Measurements from ENCODE around the gene KCNJ4. TPM values are rescaled to one million over a fixed set of nuclear protein-coding genes. Genes with fewer than 3 reads are reported as not detected.

KCNJ4 gene
- total and polyA plus RNA-seq, 10 of the 15 experiments (the other 5 are each of a cell fraction or from before 2014, with no cell fraction given), result not detected

DNA sequence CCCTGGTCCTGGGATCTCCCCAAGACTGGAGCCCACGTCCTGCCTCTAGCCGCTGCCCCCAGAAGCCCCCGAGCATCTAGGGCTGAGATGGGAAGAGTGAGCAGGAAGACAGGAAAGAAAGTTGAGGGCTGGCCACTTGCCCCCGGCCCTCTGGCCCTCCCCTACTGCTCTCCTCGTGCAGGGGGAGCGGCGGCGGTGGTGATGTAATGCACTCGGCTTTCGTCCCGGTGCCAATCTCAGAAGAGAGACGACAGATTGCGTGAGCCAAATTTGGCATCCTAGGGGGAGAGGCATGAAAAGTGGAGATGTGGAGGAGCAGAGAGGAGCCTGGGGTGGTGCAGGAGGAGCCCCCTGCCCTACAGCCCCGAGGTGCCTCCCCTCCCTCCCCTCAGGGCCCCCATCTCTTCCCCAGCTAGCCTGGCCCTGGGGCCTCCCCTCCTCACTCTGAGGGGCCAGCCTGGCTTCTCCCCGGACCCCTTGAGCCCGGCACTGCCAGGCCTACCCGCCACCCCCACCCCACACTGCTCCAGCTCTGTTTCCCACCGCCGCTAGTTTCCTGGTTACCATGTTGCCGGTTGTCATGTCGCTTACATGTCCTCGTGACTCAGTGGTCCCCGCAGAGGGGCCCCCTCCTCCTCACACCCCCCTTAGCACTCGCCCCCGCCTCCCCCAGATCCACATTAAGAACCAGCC lies 2.5 kb downstream of the KCNJ4 start:
- ChIA-PET CTCF (interaction anchor here (0.6 kb wide), 1 partner anchor 126 kb away, joined by 3 read pairs; no protein-coding TSS in a partner anchor), SMC1A (ENCODE audit: uncharacterized antibody, unreplicated experiment) (no interaction called here), POLR2A (no interaction called here), RAD21 (ENCODE audit: unreplicated experiment) (interaction anchor here (0.6 to 0.7 kb wide), 3 partner anchors 25 to 177 kb away, joined by 3 to 5 read pairs (median 3); no protein-coding TSS in a partner anchor)
- Histone ChIP-seq H3K4me3 (no peak overlapping the region), H3K27ac (ENCODE audit: control insufficient read depth, insufficient read depth) (no peak overlapping the region), H3K4me2 (ENCODE audit: control insufficient read depth, insufficient read depth) (no peak overlapping the region), H2AFZ (ENCODE audit: control insufficient read depth, low read depth, low read length) (no peak overlapping the region), H3K27me3 (replicated peaks in 1 of 2; ENCODE audit: control insufficient read depth in 2 of 2, insufficient read depth in 2 of 2, low read length in 1 of 2) (peaks cover 11 to 14% of the 10 kb centered on the region in 2 experiments), H3K4me1 (ENCODE audit: control insufficient read depth, insufficient read depth, low read length) (peaks cover 6% of the 10 kb centered on the region; the same call in 1 of the 2 replicates), H3K36me3 (ENCODE audit: control insufficient read depth in 2 of 2, insufficient read depth in 2 of 2, low read length in 1 of 2) (no peaks in the 10 kb centered on the region), H4K20me1 (ENCODE audit: control insufficient read depth, insufficient read depth) (peaks cover 3% of the 10 kb centered on the region; the same call in 1 of the 2 replicates), H3K9me3 (replicated peaks; ENCODE audit: control insufficient read depth, insufficient read depth, low read length) (no peaks in the 10 kb centered on the region), H3K79me2 (ENCODE audit: control insufficient read depth, insufficient read depth, low read length) (no peaks in the 10 kb centered on the region), H3K9ac (ENCODE audit: control insufficient read depth, insufficient read depth, low read length) (no peak overlapping the region)
- intact Hi-C loops (cut with micrococcal nuclease; ENCODE audit: unreplicated experiment) (no loop called here), in situ Hi-C loops (cut with MboI) (no loop called here)
- WGBS (ENCODE audit: insufficient coverage, insufficient replicate concordance, low lambda C conversion rate, missing lambda C conversion rate), result 52% methylated on average over 18 of the region's 25 CpGs
- FAIRE-seq, result no peak
- DNase-seq (ENCODE audit: low read depth, low spot score), result no peak
- BruUV-seq (replicated peaks), result no TSS peak
- no peak for TF ChIP-seq ZNF274 (IDR thresholded peaks at IDR 0.05; ENCODE audit: insufficient read depth, insufficient read length)
- TF ChIP-seq JUND (IDR thresholded peaks at IDR 0.05; ENCODE audit: low read depth, low read length), result no peak
- TF ChIP-seq ZNF207 (IDR thresholded peaks at IDR 0.05; ENCODE audit: borderline replicate concordance), result no peak
- TF ChIP-seq LARP7 (IDR thresholded peaks at IDR 0.05), result no peak
- TF ChIP-seq NR2C1 (IDR thresholded peaks at IDR 0.05), result no peak
- TF ChIP-seq FOXM1 (IDR thresholded peaks at IDR 0.05; ENCODE audit: low read depth, low read length), result no peak
- no peak for ATAC-seq

DNA sequence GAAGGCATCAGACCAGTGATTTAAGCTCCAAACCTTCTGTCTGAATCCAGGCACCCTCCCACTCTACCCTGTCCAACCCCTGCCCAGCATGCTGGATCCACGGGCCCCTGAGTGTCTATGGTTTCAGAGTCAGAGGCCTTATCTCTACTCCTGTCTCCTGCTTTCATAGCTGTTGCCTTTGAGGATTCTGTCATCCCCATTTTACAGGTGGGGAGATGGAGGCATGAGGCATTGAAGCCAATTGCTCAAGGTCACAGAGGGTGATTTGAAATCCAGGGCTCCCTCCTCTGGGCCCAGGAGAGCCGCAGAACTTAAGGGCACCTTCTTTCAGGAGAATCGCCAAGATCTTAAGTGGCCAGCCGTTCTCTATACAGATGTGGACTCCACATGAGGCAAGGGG lies 3.1 kb downstream of the KCNJ4 start:
- DNase-seq (ENCODE audit: low read depth, low spot score), result no peak
- BruUV-seq (replicated peaks), result no TSS peak
- in situ Hi-C loops (cut with MboI) (no loop called here), intact Hi-C loops (cut with micrococcal nuclease; ENCODE audit: unreplicated experiment) (no loop called here)
- CTCF ChIA-PET, result no interaction called here
- SMC1A ChIA-PET (ENCODE audit: uncharacterized antibody, unreplicated experiment), result no interaction called here
- TF ChIP-seq SMAD5 (IDR thresholded peaks at IDR 0.05; ENCODE audit: low read depth), result no peak
- peaks cover 6% of the 10 kb centered on the region; the same call in 1 of the 2 replicates for H3K4me1 ChIP-seq (ENCODE audit: control insufficient read depth, insufficient read depth, low read length)
- H3K27me3 ChIP-seq (replicated peaks in 1 of 2; ENCODE audit: control insufficient read depth in 2 of 2, insufficient read depth in 2 of 2, low read length in 1 of 2), result peaks cover 9 to 14% of the 10 kb centered on the region in 2 experiments
- H3K9me3 ChIP-seq (replicated peaks; ENCODE audit: control insufficient read depth, insufficient read depth, low read length), result no peaks in the 10 kb centered on the region
- 54% methylated on average over 4 of the region's 4 CpGs for WGBS (ENCODE audit: insufficient coverage, insufficient replicate concordance, low lambda C conversion rate, missing lambda C conversion rate)
- peaks cover 3% of the 10 kb centered on the region; the same call in 1 of the 2 replicates for H4K20me1 ChIP-seq (ENCODE audit: control insufficient read depth, insufficient read depth)
- H3K4me2 ChIP-seq (ENCODE audit: control insufficient read depth, insufficient read depth), result no peak overlapping the region
- FAIRE-seq, result no peak
- POLR2A ChIA-PET, result no interaction called here
- H3K27ac ChIP-seq (ENCODE audit: control insufficient read depth, insufficient read depth), result no peak overlapping the region
- no peak for ATAC-seq
- no peak overlapping the region for H2AFZ ChIP-seq (ENCODE audit: control insufficient read depth, low read depth, low read length)
- H3K9ac ChIP-seq (ENCODE audit: control insufficient read depth, insufficient read depth, low read length), result no peak overlapping the region
- H3K4me3 ChIP-seq, result no peak overlapping the region
- no peaks in the 10 kb centered on the region for H3K36me3 ChIP-seq (ENCODE audit: control insufficient read depth in 2 of 2, insufficient read depth in 2 of 2, low read length in 1 of 2)
- RAD21 ChIA-PET (ENCODE audit: unreplicated experiment), result no interaction called here
- no peaks in the 10 kb centered on the region for H3K79me2 ChIP-seq (ENCODE audit: control insufficient read depth, insufficient read depth, low read length)
